K562 (cell line): Measurements from ENCODE around the gene TAF1D. TPM values are rescaled to one million over a fixed set of nuclear protein-coding genes. Genes with fewer than 3 reads are reported as not detected.

Source experiments
- CBFB ChIP-seq: sonication (generic); formaldehyde crosslinking; IDR thresholded peaks from 2 replicates; pipeline ENCODE4 v1.4.0; 2020; ENCODE audit warnings: mild to moderate bottlenecking, missing genetic modification reagents
- DNMT1 ChIP-seq: fragments of 450-650 bp; IDR thresholded peaks from 2 replicates; pipeline ENCODE4 v1.6.1; 2016; ENCODE audit warnings: antibody characterized with exemption, mild to moderate bottlenecking
- ID3 ChIP-seq, 2 experiments: fragments of 250-450 bp in 1 of 2; fragments of 450-650 bp in 1 of 2; sonication (Bioruptor Pico) in 1 of 2; IDR thresholded peaks; 2 replicates each; pipeline versions ENCODE4 v1.6.1 to v1.8.0; 2016 to 2021; ENCODE audit warnings: mild to moderate bottlenecking in 2 of 2, moderate library complexity in 2 of 2, missing compliant biosample characterization in 1 of 2, missing genetic modification characterization in 1 of 2
- MCM7 ChIP-seq, 2 experiments: fragments of 450-650 bp; IDR thresholded peaks; 2 replicates each; pipeline ENCODE4 v1.6.1; 2016 to 2018
- MYC ChIP-seq, 2 experiments: fragments of 250-450 bp in 1 of 2; sonication (Bioruptor Pico) in 1 of 2; IDR thresholded peaks; 2 replicates each; pipeline versions ENCODE4 v1.5.1 to v1.6.1; 2012 to 2021; ENCODE audit warnings: low read depth in 2 of 2, borderline replicate concordance in 1 of 2, improper control_type of control experiment in 1 of 2, low read length in 1 of 2, mild to moderate bottlenecking in 1 of 2, moderate library complexity in 1 of 2
- NFIC ChIP-seq: fragments of 450-650 bp; IDR thresholded peaks from 2 replicates; pipeline ENCODE4 v1.6.1; 2017; ENCODE audit warnings: mild to moderate bottlenecking, inconsistent platforms
- NFYB ChIP-seq: IDR thresholded peaks from 2 replicates; pipeline ENCODE4 v1.6.1; 2011; ENCODE audit warnings: mild to moderate bottlenecking, moderate library complexity; ENCODE audit not compliant: insufficient read length; ENCODE audit errors: extremely low read depth
- POU5F1 ChIP-seq: fragments of 150-350 bp; IDR thresholded peaks from 2 replicates; pipeline ENCODE4 v1.6.1; 2014; ENCODE audit warnings: borderline replicate concordance, low read length, low read depth, mild to moderate bottlenecking; ENCODE audit not compliant: partially characterized antibody
- RNF219 ChIP-seq: fragments of 250-450 bp; sonication (Bioruptor Pico); IDR thresholded peaks from 2 replicates; pipeline ENCODE4 v1.5.0; 2022; ENCODE audit warnings: mild to moderate bottlenecking
- SMARCC2 ChIP-seq: fragments of 450-650 bp; IDR thresholded peaks from 2 replicates; pipeline ENCODE4 v1.6.1; 2017; ENCODE audit warnings: antibody characterized with exemption, moderate library complexity, mild to moderate bottlenecking, low read depth
- STAT6 ChIP-seq: sonication (generic); formaldehyde crosslinking; IDR thresholded peaks from 2 replicates; pipeline ENCODE4 v1.8.1; 2023; ENCODE audit warnings: mild to moderate bottlenecking, missing genetic modification reagents
- SUPT5H ChIP-seq: fragments of 450-650 bp; IDR thresholded peaks from 2 replicates; pipeline ENCODE4 v1.6.1; 2016
- TCFL5 ChIP-seq: fragments of 250-450 bp; sonication (Bioruptor Pico); conservative IDR thresholded peaks from 2 replicates; pipeline ENCODE4 v1.6.1; 2021; ENCODE audit warnings: mild to moderate bottlenecking, moderate library complexity, matching md5 sums
- ZNF347 ChIP-seq: fragments of 450-650 bp; formaldehyde crosslinking; IDR thresholded peaks from 2 replicates; pipeline ENCODE4 v1.4.0; 2020; ENCODE audit warnings: low read depth, mild to moderate bottlenecking, moderate library complexity
- polyA plus RNA-seq, 8 experiments: library from polyadenylated mRNA; depleted of rRNA in 4 of 8; stranded (reverse) in 5 of 8; unstranded in 3 of 8; fragments of >200 nt; fragmentation: Nextera tagmentation in 2 of 8; fragmentation: Illumina TruSeq in 1 of 8; extraction: Ambion mirVana in 2 of 8; extraction: Trizol in 1 of 8; gene quantifications; 2 replicates each; pipeline versions ENCODE4 v1.2.1 to v1.2.3, GENCODE V29; 2011 to 2014; ENCODE audit warnings: inconsistent platforms in 1 of 8, missing spikeins in 1 of 8
- total RNA-seq, 7 experiments: library from RNA; depleted of rRNA in 6 of 7; stranded (reverse); fragments of >200 nt in 6 of 7; fragmentation: Illumina TruSeq in 2 of 7; extraction: Trizol in 2 of 7; gene quantifications; 2 replicates each; pipeline versions ENCODE4 v1.2.1 to v1.2.3, GENCODE V29; 2011 to 2021; ENCODE audit warnings: low replicate concordance in 1 of 7
- TF ChIP-seq, protein P1 (sequence below): fragments of 250-450 bp; sonication (Bioruptor Pico); IDR thresholded peaks from 2 replicates; pipeline ENCODE4 v1.4.0; 2020; ENCODE audit warnings: mild to moderate bottlenecking
- TF ChIP-seq, protein P2 (sequence below): sonication (generic); IDR thresholded peaks from 2 replicates; pipeline ENCODE4 v1.6.1; 2016
- TF ChIP-seq, protein P3 (sequence below): IDR thresholded peaks from 2 replicates; pipeline ENCODE4 v1.6.1; 2014; ENCODE audit warnings: antibody characterized with exemption

Gene TAF1D
- total and polyA plus RNA-seq, 9 of the 15 experiments (the other 6 are each of a cell fraction or from before 2014, with no cell fraction given) = 122 to 347 (median 250) TPM

GRCh38 chr11:93784145-93784934 is 43.0 kb upstream of the TAF1D start, which contains the start of gene MED17 (continued):
- TF ChIP-seq STAT6 (CRISPR knock-in tag) = no peak; the same call in 1 of the 2 replicates
- TF ChIP-seq, protein P1, sequence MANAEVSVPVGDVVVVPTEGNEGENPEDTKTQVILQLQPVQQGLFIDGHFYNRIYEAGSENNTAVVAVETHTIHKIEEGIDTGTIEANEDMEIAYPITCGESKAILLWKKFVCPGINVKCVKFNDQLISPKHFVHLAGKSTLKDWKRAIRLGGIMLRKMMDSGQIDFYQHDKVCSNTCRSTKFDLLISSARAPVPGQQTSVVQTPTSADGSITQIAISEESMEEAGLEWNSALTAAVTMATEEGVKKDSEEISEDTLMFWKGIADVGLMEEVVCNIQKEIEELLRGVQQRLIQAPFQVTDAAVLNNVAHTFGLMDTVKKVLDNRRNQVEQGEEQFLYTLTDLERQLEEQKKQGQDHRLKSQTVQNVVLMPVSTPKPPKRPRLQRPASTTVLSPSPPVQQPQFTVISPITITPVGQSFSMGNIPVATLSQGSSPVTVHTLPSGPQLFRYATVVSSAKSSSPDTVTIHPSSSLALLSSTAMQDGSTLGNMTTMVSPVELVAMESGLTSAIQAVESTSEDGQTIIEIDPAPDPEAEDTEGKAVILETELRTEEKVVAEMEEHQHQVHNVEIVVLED (CRISPR knock-in tag) = peak; percentile 78
- TF ChIP-seq SMARCC2 = no peak; the same call in 1 of the 2 replicates
- TF ChIP-seq, protein P2, sequence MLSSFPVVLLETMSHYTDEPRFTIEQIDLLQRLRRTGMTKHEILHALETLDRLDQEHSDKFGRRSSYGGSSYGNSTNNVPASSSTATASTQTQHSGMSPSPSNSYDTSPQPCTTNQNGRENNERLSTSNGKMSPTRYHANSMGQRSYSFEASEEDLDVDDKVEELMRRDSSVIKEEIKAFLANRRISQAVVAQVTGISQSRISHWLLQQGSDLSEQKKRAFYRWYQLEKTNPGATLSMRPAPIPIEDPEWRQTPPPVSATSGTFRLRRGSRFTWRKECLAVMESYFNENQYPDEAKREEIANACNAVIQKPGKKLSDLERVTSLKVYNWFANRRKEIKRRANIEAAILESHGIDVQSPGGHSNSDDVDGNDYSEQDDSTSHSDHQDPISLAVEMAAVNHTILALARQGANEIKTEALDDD = no peak
- TF ChIP-seq POU5F1 = no peak
- TF ChIP-seq NFYB = no peak
- peak; percentile 95 for TF ChIP-seq SUPT5H
- TF ChIP-seq MCM7 (IDR thresholded peaks at IDR 0.05) = no peak
- peak; percentile 66 for TF ChIP-seq MYC (IDR thresholded peaks at IDR 0.05; ENCODE audit: low read depth, low read length)
- TF ChIP-seq MYC (CRISPR knock-in tag; IDR thresholded peaks at IDR 0.05; ENCODE audit: borderline replicate concordance, low read depth) = peak; percentile 47
- no peak for TF ChIP-seq ZNF347 (CRISPR knock-in tag)
- TF ChIP-seq NFIC = no peak
- no peak for TF ChIP-seq CBFB (CRISPR knock-in tag)
- no peak for TF ChIP-seq TCFL5 (CRISPR knock-in tag)
- TF ChIP-seq DNMT1 = no peak
- no peak for TF ChIP-seq ID3 (CRISPR knock-in tag; IDR thresholded peaks at IDR 0.05)
- TF ChIP-seq ID3 (tag; IDR thresholded peaks at IDR 0.05) = no peak
- TF ChIP-seq, protein P3, sequence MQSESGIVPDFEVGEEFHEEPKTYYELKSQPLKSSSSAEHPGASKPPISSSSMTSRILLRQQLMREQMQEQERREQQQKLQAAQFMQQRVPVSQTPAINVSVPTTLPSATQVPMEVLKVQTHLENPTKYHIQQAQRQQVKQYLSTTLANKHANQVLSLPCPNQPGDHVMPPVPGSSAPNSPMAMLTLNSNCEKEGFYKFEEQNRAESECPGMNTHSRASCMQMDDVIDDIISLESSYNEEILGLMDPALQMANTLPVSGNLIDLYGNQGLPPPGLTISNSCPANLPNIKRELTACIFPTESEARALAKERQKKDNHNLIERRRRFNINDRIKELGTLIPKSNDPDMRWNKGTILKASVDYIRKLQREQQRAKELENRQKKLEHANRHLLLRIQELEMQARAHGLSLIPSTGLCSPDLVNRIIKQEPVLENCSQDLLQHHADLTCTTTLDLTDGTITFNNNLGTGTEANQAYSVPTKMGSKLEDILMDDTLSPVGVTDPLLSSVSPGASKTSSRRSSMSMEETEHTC = no peak
- TF ChIP-seq RNF219 (CRISPR knock-in tag) = no peak
